Measurements from ENCODE around the gene B4GALT1.

B4GALT1 gene

GRCh38 chr9:33123407-33124031, 43.6 kb downstream of the B4GALT1 start:
- Histone ChIP-seq H3K27me3 (replicated peaks in 2 of 5; ENCODE audit: control insufficient read depth in 4 of 5, insufficient read depth in 5 of 5, low read length in 4 of 5) (no peaks in the 10 kb centered on the region), H3K4me3 (ENCODE audit: control insufficient read depth in 1 of 7, extremely low read depth in 1 of 7, insufficient read depth in 4 of 7, low read depth in 2 of 7, low read length in 6 of 7) (no peak overlapping the region), H3K36me3 (ENCODE audit: control insufficient read depth in 4 of 4, insufficient read depth in 4 of 4, low read length in 3 of 4) (peaks cover 0 to 32% (median 10%) of the 10 kb centered on the region in 4 experiments), H3K27ac (ENCODE audit: insufficient read depth in 1 of 2, low read depth in 1 of 2, low read length in 2 of 2, poor library complexity in 1 of 2, severe bottlenecking in 2 of 2) (no peak overlapping the region), H3K4me1 (ENCODE audit: control extremely low read depth in 1 of 4, control insufficient read depth in 4 of 4, insufficient read depth in 4 of 4, low read length in 3 of 4) (peaks cover 8 to 24% (median 19%) of the 10 kb centered on the region in 4 experiments), H3K9me3 (ENCODE audit: control extremely low read depth in 1 of 5, control insufficient read depth in 4 of 5, insufficient read depth in 2 of 5, low read depth in 1 of 5, low read length in 4 of 5) (no peaks in the 10 kb centered on the region)
- 98% methylated on average over 7 of the region's 8 CpGs for WGBS (ENCODE audit: insufficient coverage)
- ChIA-PET POLR2A (no interaction called here), CTCF (interaction anchor here (1.5 kb wide), 1 partner anchor 19 kb away, joined by 3 read pairs; no protein-coding TSS in a partner anchor)
- no peak for DNase-seq

GRCh38 chr9:33120620-33121019, 46.5 kb downstream of the B4GALT1 start:
- ChIA-PET POLR2A (no interaction called here), CTCF (interaction anchor here (1.6 kb wide), 1 partner anchor 59 kb away, joined by 3 read pairs; no protein-coding TSS in a partner anchor)
- WGBS (ENCODE audit: insufficient coverage): 100% methylated on average over 1 of the region's 1 CpG
- Histone ChIP-seq H3K4me1 (ENCODE audit: control extremely low read depth in 1 of 4, control insufficient read depth in 4 of 4, insufficient read depth in 4 of 4, low read length in 3 of 4) (peaks cover 6 to 27% (median 26%) of the 10 kb centered on the region in 4 experiments), H3K4me3 (ENCODE audit: control insufficient read depth in 1 of 7, extremely low read depth in 1 of 7, insufficient read depth in 4 of 7, low read depth in 2 of 7, low read length in 6 of 7) (no peak overlapping the region), H3K27me3 (replicated peaks in 2 of 5; ENCODE audit: control insufficient read depth in 4 of 5, insufficient read depth in 5 of 5, low read length in 4 of 5) (no peaks in the 10 kb centered on the region), H3K36me3 (ENCODE audit: control insufficient read depth in 4 of 4, insufficient read depth in 4 of 4, low read length in 3 of 4) (peaks cover 0 to 19% (median 6%) of the 10 kb centered on the region in 4 experiments), H3K9me3 (ENCODE audit: control extremely low read depth in 1 of 5, control insufficient read depth in 4 of 5, insufficient read depth in 2 of 5, low read depth in 1 of 5, low read length in 4 of 5) (no peaks in the 10 kb centered on the region), H3K27ac (ENCODE audit: insufficient read depth in 1 of 2, low read depth in 1 of 2, low read length in 2 of 2, poor library complexity in 1 of 2, severe bottlenecking in 2 of 2) (no peak overlapping the region)
- DNase-seq: no peak

- no peak for DNase-seq
- Histone ChIP-seq H3K9me3 (ENCODE audit: control extremely low read depth in 1 of 5, control insufficient read depth in 4 of 5, insufficient read depth in 2 of 5, low read depth in 1 of 5, low read length in 4 of 5) (no peaks in the 10 kb centered on the region), H3K27me3 (replicated peaks in 2 of 5; ENCODE audit: control insufficient read depth in 4 of 5, insufficient read depth in 5 of 5, low read length in 4 of 5) (no peaks in the 10 kb centered on the region), H3K4me1 (ENCODE audit: control extremely low read depth in 1 of 4, control insufficient read depth in 4 of 4, insufficient read depth in 4 of 4, low read length in 3 of 4) (peaks cover 4 to 22% (median 21%) of the 10 kb centered on the region in 4 experiments), H3K36me3 (ENCODE audit: control insufficient read depth in 4 of 4, insufficient read depth in 4 of 4, low read length in 3 of 4) (peaks cover 8 to 31% (median 28%) of the 10 kb centered on the region in 4 experiments), H3K4me3 (ENCODE audit: control insufficient read depth in 1 of 7, extremely low read depth in 1 of 7, insufficient read depth in 4 of 7, low read depth in 2 of 7, low read length in 6 of 7) (no peak overlapping the region), H3K27ac (ENCODE audit: insufficient read depth in 1 of 2, low read depth in 1 of 2, low read length in 2 of 2, poor library complexity in 1 of 2, severe bottlenecking in 2 of 2) (peak overlapping the region in 1 of 2 experiments; percentile 64)
- WGBS (ENCODE audit: insufficient coverage): 100% methylated on average over 2 of the region's 4 CpGs
- CTCF ChIA-PET: interaction anchor here (1.0 to 2.4 kb wide), 5 partner anchors 9 to 52 kb away, joined by 3 to 14 read pairs (median 5); no protein-coding TSS in a partner anchor
- POLR2A ChIA-PET: no interaction called here
Measured at GRCh38 chr9:33117796-33118195, 49.3 kb downstream of the B4GALT1 start.

GRCh38 chr9:33117306-33117705, 49.8 kb downstream of the B4GALT1 start:
- Histone ChIP-seq H3K4me1 (ENCODE audit: control extremely low read depth in 1 of 4, control insufficient read depth in 4 of 4, insufficient read depth in 4 of 4, low read length in 3 of 4) (peaks cover 4 to 22% (median 21%) of the 10 kb centered on the region in 4 experiments), H3K27me3 (replicated peaks in 2 of 5; ENCODE audit: control insufficient read depth in 4 of 5, insufficient read depth in 5 of 5, low read length in 4 of 5) (no peaks in the 10 kb centered on the region), H3K4me3 (ENCODE audit: control insufficient read depth in 1 of 7, extremely low read depth in 1 of 7, insufficient read depth in 4 of 7, low read depth in 2 of 7, low read length in 6 of 7) (no peak overlapping the region), H3K27ac (ENCODE audit: insufficient read depth in 1 of 2, low read depth in 1 of 2, low read length in 2 of 2, poor library complexity in 1 of 2, severe bottlenecking in 2 of 2) (peak overlapping the region in 1 of 2 experiments; percentile 64), H3K9me3 (ENCODE audit: control extremely low read depth in 1 of 5, control insufficient read depth in 4 of 5, insufficient read depth in 2 of 5, low read depth in 1 of 5, low read length in 4 of 5) (no peaks in the 10 kb centered on the region), H3K36me3 (ENCODE audit: control insufficient read depth in 4 of 4, insufficient read depth in 4 of 4, low read length in 3 of 4) (peaks cover 8 to 36% (median 28%) of the 10 kb centered on the region in 4 experiments)
- no CpG with 5 or more reads among the region's 1 CpG for WGBS (ENCODE audit: insufficient coverage)
- ChIA-PET CTCF (interaction anchor here (1.2 to 2.4 kb wide), 3 partner anchors 10 to 53 kb away, joined by 5 to 14 read pairs (median 12); no protein-coding TSS in a partner anchor), POLR2A (no interaction called here)
- DNase-seq: no peak

- POLR2A ChIA-PET: no interaction called here
- peak in 2 of 3 donors; percentile 28 to 40 for DNase-seq
- H3K4me3 ChIP-seq (ENCODE audit: control insufficient read depth in 1 of 7, extremely low read depth in 1 of 7, insufficient read depth in 4 of 7, low read depth in 2 of 7, low read length in 6 of 7): no peak overlapping the region
- H3K27ac ChIP-seq (ENCODE audit: insufficient read depth in 1 of 2, low read depth in 1 of 2, low read length in 2 of 2, poor library complexity in 1 of 2, severe bottlenecking in 2 of 2): peak overlapping the region in 1 of 2 experiments; percentile 64
- 50% methylated on average over 1 of the region's 2 CpGs for WGBS (ENCODE audit: insufficient coverage)
- H3K4me1 ChIP-seq (ENCODE audit: control extremely low read depth in 1 of 4, control insufficient read depth in 4 of 4, insufficient read depth in 4 of 4, low read length in 3 of 4): peaks cover 4 to 22% (median 21%) of the 10 kb centered on the region in 4 experiments
- H3K36me3 ChIP-seq (ENCODE audit: control insufficient read depth in 4 of 4, insufficient read depth in 4 of 4, low read length in 3 of 4): peaks cover 8 to 40% (median 28%) of the 10 kb centered on the region in 4 experiments
- CTCF ChIA-PET: interaction anchor here (1.2 to 2.4 kb wide), 3 partner anchors 10 to 53 kb away, joined by 5 to 14 read pairs (median 12); no protein-coding TSS in a partner anchor
- no peaks in the 10 kb centered on the region for H3K9me3 ChIP-seq (ENCODE audit: control extremely low read depth in 1 of 5, control insufficient read depth in 4 of 5, insufficient read depth in 2 of 5, low read depth in 1 of 5, low read length in 4 of 5)
- H3K27me3 ChIP-seq (replicated peaks in 2 of 5; ENCODE audit: control insufficient read depth in 4 of 5, insufficient read depth in 5 of 5, low read length in 4 of 5): no peaks in the 10 kb centered on the region
Measured at GRCh38 chr9:33116860-33117259, 50.3 kb downstream of the B4GALT1 start.

- no peak for DNase-seq
- CTCF ChIA-PET: interaction anchor here (0.8 to 1.0 kb wide), 2 partner anchors 33 to 56 kb away, joined by 3 to 4 read pairs; no protein-coding TSS in a partner anchor
- Histone ChIP-seq H3K27ac (ENCODE audit: insufficient read depth in 1 of 2, low read depth in 1 of 2, low read length in 2 of 2, poor library complexity in 1 of 2, severe bottlenecking in 2 of 2) (no peak overlapping the region), H3K9me3 (ENCODE audit: control extremely low read depth in 1 of 5, control insufficient read depth in 4 of 5, insufficient read depth in 2 of 5, low read depth in 1 of 5, low read length in 4 of 5) (no peaks in the 10 kb centered on the region), H3K36me3 (ENCODE audit: control insufficient read depth in 4 of 4, insufficient read depth in 4 of 4, low read length in 3 of 4) (peaks cover 8 to 37% (median 31%) of the 10 kb centered on the region in 4 experiments), H3K27me3 (replicated peaks in 2 of 5; ENCODE audit: control insufficient read depth in 4 of 5, insufficient read depth in 5 of 5, low read length in 4 of 5) (no peaks in the 10 kb centered on the region), H3K4me1 (ENCODE audit: control extremely low read depth in 1 of 4, control insufficient read depth in 4 of 4, insufficient read depth in 4 of 4, low read length in 3 of 4) (peaks cover 4 to 20% (median 17%) of the 10 kb centered on the region in 4 experiments), H3K4me3 (ENCODE audit: control insufficient read depth in 1 of 7, extremely low read depth in 1 of 7, insufficient read depth in 4 of 7, low read depth in 2 of 7, low read length in 6 of 7) (no peak overlapping the region)
- POLR2A ChIA-PET: no interaction called here
- 100% methylated on average over 3 of the region's 3 CpGs for WGBS (ENCODE audit: insufficient coverage)
Measured at GRCh38 chr9:33114746-33115145, 52.4 kb downstream of the B4GALT1 start.

All from common myeloid progenitor, CD34-positive (primary cell).